IPS DF 6.9 (cell line): ENCODE results near the gene IMMT.

Experiments used
- DNase-seq: peaks from one replicate; pipeline ENCODE4 v3.0.0-alpha.2; 2013; ENCODE audit warnings: low read depth, low spot score
- H3K27ac ChIP-seq: one replicate; pipeline ENCODE4 v1.5.1; 2013; ENCODE audit warnings: low read length, control low read depth
- H3K27me3 ChIP-seq: 2 replicates; pipeline ENCODE4 v1.6.1; 2013; ENCODE audit warnings: mild to moderate bottlenecking, low read length; ENCODE audit not compliant: control insufficient read depth, insufficient read depth
- H3K36me3 ChIP-seq: 2 replicates; pipeline ENCODE4 v1.6.1; 2013; ENCODE audit warnings: low read length; ENCODE audit not compliant: control insufficient read depth, insufficient read depth
- H3K4me1 ChIP-seq: 2 replicates; pipeline ENCODE4 v1.6.1; 2013; ENCODE audit warnings: low read length; ENCODE audit not compliant: control insufficient read depth, insufficient read depth
- H3K4me3 ChIP-seq: 2 replicates; pipeline ENCODE4 v1.5.1; 2013; ENCODE audit warnings: mild to moderate bottlenecking, low read length
- H3K9me3 ChIP-seq: 2 replicates; pipeline ENCODE4 v1.6.1; 2013; ENCODE audit warnings: low read length, inconsistent platforms; ENCODE audit not compliant: control insufficient read depth, insufficient read depth
- WGBS: extraction: QIAGEN DNeasy Blood & Tissue Kit; methylation state at CpG from one replicate; pipeline ENCODE4 v1.1.7; 2013; ENCODE audit warnings: mixed read lengths, missing lambda C conversion rate; ENCODE audit not compliant: insufficient read length, insufficient coverage; 5-methylcytosine and 5-hydroxymethylcytosine counted together

The IMMT gene

DNA sequence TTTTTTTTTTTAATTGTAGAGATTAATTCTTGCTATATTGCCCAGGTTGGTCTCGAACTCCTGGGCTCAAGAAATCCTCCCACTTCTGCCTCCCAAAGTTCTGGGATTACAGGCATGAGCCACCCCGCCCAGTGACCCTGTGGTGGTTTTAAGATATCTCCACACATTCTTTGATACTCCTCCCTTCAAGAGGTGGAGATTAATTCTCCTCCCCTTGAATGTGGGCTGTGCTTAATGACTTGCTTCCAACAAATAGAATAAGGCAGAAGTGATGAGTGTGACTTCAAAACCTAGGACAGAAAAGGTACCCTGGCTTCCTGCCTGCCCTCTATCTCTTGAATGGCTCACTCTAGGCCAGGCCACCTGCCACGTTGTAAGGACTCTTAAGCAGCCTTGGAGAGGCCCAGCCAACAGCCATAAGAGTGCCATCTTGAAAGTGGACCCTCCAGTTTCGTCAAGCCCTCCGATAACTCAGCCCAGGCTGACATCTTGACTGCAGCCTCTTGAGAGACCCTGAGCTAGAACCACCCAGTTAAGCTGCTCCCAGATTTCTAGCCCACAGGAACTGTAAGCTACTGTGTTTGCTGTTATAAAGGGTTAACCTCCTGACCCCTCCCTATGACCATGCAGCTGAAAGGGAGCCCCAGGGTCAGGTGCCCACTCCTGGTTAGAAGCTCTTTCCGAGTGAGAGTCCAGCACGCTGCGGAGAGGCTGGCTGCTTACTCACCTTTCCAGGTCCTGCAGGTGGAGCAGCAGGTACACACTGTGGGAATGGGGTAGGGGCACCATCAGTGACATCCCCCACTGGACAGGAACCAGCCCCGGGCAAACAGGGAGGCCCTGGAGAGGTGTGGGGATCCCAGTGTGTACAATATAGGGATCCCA, 31.6 kb upstream of the IMMT start:
- Histone ChIP-seq H3K27ac (no peak overlapping the region), H3K36me3 (no peaks in the 10 kb centered on the region), H3K4me3 (no peak overlapping the region), H3K9me3 (no peaks in the 10 kb centered on the region), H3K27me3 (no peaks in the 10 kb centered on the region), H3K4me1 (peaks cover 1% of the 10 kb centered on the region; the same call in 1 of the 2 replicates)
- DNase-seq = no peak
- WGBS = no CpG with 5 or more reads among the region's 9 CpGs

DNA sequence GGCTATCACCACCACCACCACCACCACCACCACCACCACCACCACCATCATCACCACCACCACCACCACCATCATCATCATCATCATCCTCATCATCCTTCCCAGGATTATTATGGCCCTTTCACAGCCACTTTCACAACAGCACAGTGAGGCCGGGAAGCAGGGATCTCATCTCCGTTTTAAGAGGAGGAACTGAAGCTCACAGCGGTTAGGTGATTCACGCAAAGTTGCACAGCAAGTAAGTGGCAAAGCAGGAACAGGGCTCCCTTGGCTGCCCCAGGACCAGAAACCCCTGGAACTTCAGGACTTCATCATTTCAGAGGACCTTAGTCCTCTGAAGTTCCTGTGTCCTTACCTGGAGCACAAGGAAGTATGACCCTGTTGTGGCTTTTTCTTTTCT, 30.8 kb upstream of the IMMT start:
- no peak for DNase-seq
- no CpG with 5 or more reads among the region's 4 CpGs for WGBS

DNA sequence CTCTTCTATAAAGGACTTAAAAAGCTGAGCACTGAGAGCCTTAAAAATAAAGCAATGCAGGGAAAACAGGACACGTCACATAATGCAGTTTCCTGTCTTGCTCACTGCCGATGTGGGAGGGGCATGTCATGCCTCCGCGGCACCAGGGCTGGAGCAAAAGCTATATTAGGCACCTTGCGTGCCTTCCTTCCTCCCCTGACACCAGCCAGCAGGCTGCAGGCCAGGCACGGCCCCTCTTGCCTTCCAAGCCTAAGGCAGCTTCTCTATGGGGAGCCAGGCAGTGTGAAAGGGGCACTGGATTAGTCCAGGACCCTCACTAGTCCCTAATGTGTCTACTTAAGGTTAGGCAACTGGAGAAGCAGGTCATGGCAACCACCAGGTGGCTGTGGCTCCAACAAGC, 30.3 kb upstream of the IMMT start:
- DNase-seq = no peak
- Histone ChIP-seq H3K27me3 (no peaks in the 10 kb centered on the region), H3K4me1 (peaks cover 1% of the 10 kb centered on the region; the same call in 1 of the 2 replicates), H3K27ac (no peak overlapping the region), H3K9me3 (no peaks in the 10 kb centered on the region), H3K4me3 (no peak overlapping the region), H3K36me3 (no peaks in the 10 kb centered on the region)
- no CpG with 5 or more reads among the region's 6 CpGs for WGBS

More for the DNA sequence above, 30.8 kb upstream of the IMMT start:
- H3K4me1 ChIP-seq = peaks cover 1% of the 10 kb centered on the region; the same call in 1 of the 2 replicates
- no peaks in the 10 kb centered on the region for H3K9me3 ChIP-seq
- no peaks in the 10 kb centered on the region for H3K27me3 ChIP-seq
- no peak overlapping the region for H3K27ac ChIP-seq
- H3K36me3 ChIP-seq = no peaks in the 10 kb centered on the region
- H3K4me3 ChIP-seq = no peak overlapping the region

DNA sequence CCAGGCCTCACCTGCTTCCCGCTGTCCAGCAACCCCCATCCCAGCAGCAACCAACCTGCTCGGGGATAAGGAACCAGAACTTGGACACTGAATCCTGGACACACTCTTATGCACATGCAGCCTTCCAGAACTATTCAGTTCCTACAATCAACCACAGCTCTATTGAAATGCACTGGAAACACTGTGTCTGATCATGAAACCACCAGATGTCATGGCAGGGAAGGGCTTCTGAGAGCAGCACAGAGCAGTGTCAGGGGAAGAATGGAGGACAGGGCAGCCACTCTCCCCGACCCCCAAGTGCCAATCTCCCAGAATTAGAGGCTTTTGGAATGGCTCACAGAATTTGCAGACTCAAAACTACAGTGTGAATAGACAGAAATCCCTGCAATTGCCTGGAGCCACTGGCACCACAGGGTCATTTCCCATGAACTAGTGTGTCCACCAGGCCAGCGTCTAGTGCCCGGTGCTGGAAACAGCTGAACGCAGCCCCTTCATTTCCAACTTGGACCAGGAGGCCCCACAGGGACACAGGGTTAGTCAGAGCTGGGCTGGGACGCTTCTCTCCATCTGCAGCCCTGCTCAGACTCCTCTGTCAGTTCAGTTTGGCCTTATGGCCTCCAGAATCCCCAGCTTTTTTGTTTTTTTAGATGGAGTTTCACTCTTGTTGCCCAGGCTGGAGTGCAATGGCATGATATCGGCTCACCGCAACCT, 29.5 kb upstream of the IMMT start:
- no peak overlapping the region for H3K27ac ChIP-seq

DNA sequence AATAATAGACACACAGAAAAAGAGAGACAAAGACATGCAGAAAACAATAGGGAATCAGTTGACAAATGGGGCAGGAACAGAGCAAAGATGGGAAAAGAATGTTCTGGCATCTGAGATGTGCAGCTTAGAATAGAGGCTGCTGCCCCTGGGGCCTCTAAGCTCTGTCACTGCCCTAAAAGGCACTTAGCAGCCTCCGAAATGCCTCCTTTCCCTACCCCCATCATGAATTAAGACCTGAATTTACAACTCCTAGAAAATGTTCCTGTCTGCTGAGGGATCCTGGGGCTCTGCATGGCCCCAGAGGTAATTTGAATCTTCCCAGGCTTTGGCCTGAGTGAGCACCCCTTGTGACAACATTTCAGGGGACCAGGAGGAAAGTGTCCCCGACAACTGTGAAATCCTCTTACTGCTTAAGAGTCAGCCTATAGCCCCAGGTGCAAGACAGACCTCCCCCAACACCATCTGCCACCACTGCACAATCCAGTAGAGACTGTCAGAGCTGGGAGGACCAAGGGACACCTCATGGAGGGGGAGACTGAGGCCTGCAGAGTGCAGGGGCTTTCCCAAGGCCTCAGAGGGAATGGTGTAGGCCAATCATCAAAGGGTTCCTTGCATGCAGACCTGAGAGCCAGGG, 28.8 kb upstream of the IMMT start:
- Histone ChIP-seq H3K4me1 (peaks cover 1% of the 10 kb centered on the region; the same call in 1 of the 2 replicates), H3K27me3 (no peaks in the 10 kb centered on the region), H3K36me3 (no peaks in the 10 kb centered on the region), H3K27ac (no peak overlapping the region), H3K9me3 (no peaks in the 10 kb centered on the region), H3K4me3 (no peak overlapping the region)
- no peak for DNase-seq
- WGBS = no CpG with 5 or more reads among the region's 2 CpGs

More for the DNA sequence above, 29.5 kb upstream of the IMMT start:
- Histone ChIP-seq H3K9me3 (no peaks in the 10 kb centered on the region), H3K4me1 (peaks cover 1% of the 10 kb centered on the region; the same call in 1 of the 2 replicates), H3K27me3 (no peaks in the 10 kb centered on the region), H3K36me3 (no peaks in the 10 kb centered on the region), H3K4me3 (no peak overlapping the region)
- WGBS = no CpG with 5 or more reads among the region's 9 CpGs
- DNase-seq = no peak

DNA sequence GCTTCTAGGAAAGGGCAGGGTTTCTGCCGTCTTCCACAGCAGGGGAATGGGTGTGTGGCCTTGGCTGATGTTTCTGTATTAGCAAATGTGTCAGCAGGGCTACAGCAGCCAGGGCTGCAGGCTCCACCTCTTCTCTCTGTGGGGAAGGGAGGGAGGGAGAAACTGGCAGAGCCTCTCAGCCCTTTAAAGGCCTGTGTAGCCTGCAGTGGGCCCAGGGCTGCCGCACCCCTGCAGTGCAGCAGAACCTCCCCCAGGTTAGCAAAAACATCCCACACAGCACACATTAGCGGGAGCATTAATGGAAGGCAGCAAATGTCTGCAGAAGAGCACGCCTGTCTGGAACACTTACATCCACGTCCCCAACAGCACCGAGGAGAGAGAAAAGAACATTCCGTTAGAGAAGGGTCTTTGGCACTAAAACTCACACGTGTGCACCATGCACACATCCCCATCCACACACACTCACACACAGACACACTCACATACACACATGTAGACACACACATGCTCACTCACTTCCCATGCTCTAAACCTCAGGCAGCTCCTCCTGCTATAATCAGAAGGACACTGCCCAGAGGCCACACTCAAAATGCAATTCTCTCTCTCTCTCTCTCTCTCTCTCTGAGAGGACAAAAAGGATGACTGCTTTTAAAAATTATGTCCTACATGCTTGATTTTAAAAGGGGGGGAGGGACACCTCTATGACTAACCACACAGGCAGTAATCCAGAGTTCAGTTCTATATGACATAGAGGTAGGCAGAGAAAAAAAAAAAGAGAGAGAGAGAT, 28.1 kb upstream of the IMMT start:
- H3K9me3 ChIP-seq = no peaks in the 10 kb centered on the region
- H3K4me1 ChIP-seq = peaks cover 1% of the 10 kb centered on the region; the same call in 1 of the 2 replicates
- no peak overlapping the region for H3K4me3 ChIP-seq
- no CpG with 5 or more reads among the region's 8 CpGs for WGBS
- DNase-seq = no peak
- no peaks in the 10 kb centered on the region for H3K36me3 ChIP-seq
- H3K27me3 ChIP-seq = no peaks in the 10 kb centered on the region
- no peak overlapping the region for H3K27ac ChIP-seq

DNA sequence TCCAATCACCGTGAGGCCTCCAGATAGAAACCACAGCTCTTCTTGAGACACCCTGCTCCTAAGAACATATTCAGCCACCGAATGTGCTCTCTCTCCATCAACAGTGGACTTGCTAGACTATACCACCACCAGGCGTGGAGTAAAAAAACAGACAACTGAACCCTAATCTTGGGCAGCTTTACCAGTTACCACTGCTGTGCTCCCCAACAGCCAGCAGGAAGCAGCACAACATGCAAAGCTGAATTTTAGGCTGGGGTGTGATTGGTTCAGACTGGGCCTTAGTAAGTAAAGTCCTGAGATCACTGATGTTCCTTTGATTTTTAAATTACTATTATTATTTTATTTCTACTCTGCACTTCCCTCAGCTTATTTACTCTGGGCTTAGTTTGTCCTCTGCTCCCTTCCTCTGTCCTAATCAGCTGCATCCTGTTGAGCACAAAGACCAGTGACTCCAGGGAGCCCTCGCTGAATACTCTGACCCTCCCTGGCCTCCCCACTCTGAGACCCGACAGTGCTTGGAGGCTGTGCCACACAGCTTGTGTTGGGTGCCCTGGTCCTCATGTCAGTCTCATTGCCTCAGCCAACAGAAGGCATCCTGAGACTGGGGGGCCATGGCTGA, 25.9 kb upstream of the IMMT start:
- no peaks in the 10 kb centered on the region for H3K36me3 ChIP-seq
- no peaks in the 10 kb centered on the region for H3K9me3 ChIP-seq
- no peak overlapping the region for H3K4me3 ChIP-seq
- peaks cover 1% of the 10 kb centered on the region; the same call in 1 of the 2 replicates for H3K4me1 ChIP-seq
- no peak overlapping the region for H3K27ac ChIP-seq
- DNase-seq = peak; percentile 47
- no peaks in the 10 kb centered on the region for H3K27me3 ChIP-seq
- WGBS = no CpG with 5 or more reads among the region's 5 CpGs

DNA sequence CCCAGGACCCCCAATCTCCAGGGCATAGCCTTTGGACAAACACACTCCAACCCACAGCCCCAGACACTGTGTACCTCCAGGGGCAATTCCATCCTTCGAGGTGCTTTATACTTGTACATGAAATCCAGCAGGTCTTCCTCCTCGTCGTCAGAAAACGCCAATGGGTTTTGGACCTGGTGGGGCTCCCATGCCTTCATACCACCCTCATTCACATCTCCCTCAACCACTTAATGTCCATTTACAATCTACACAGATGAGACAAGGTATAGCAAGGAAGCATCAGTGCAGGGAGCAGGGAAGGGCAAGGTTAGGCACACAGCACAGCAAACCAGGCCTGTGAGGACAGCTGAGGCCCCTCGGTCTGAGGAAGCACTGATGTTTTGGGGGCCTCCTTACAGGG, 24.6 kb upstream of the IMMT start:
- no peak overlapping the region for H3K4me3 ChIP-seq
- no CpG with 5 or more reads among the region's 5 CpGs for WGBS

DNA sequence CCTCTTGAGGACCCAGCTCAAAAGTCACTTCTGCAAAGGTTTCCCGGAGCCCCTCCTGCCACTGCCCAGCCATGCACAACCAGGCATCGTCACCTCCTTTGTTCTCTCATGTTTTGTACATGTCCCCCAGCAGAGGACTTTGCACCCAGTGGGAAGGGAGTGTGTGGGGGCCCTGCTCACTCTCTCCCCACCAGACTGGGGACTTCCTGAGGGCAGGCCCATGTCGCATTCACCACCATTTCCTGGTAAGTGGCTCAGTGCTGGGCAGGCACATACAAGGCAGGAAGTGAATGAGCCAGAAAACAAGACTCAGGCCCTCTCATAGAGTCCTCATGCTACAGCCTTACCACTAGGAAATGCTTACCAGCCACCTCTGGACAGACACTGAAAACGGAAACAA, 22.9 kb upstream of the IMMT start:
- H3K4me3 ChIP-seq = no peak overlapping the region
- no peak overlapping the region for H3K27ac ChIP-seq
- no peak for DNase-seq
- no CpG with 5 or more reads among the region's 4 CpGs for WGBS
- no peaks in the 10 kb centered on the region for H3K27me3 ChIP-seq
- H3K4me1 ChIP-seq = no peaks in the 10 kb centered on the region
- H3K36me3 ChIP-seq = no peaks in the 10 kb centered on the region; the same call in 1 of the 2 replicates
- H3K9me3 ChIP-seq = no peaks in the 10 kb centered on the region

More for the DNA sequence above, 24.6 kb upstream of the IMMT start:
- peaks cover 1% of the 10 kb centered on the region; the same call in 1 of the 2 replicates for H3K4me1 ChIP-seq
- no peaks in the 10 kb centered on the region for H3K9me3 ChIP-seq
- no peak for DNase-seq
- no peaks in the 10 kb centered on the region for H3K27me3 ChIP-seq
- no peaks in the 10 kb centered on the region for H3K36me3 ChIP-seq
- no peak overlapping the region for H3K27ac ChIP-seq
